IPS DF 6.9 (cell line): ENCODE data around the gene CNNM1.

Source experiments
- DNase-seq: peaks from one replicate; pipeline ENCODE4 v3.0.0-alpha.2; 2013; ENCODE audit warnings: low read depth, low spot score
- H3K27ac ChIP-seq: one replicate; pipeline ENCODE4 v1.5.1; 2013; ENCODE audit warnings: low read length, control low read depth
- H3K27me3 ChIP-seq: 2 replicates; pipeline ENCODE4 v1.6.1; 2013; ENCODE audit warnings: mild to moderate bottlenecking, low read length; ENCODE audit not compliant: control insufficient read depth, insufficient read depth
- H3K36me3 ChIP-seq: 2 replicates; pipeline ENCODE4 v1.6.1; 2013; ENCODE audit warnings: low read length; ENCODE audit not compliant: control insufficient read depth, insufficient read depth
- H3K4me1 ChIP-seq: 2 replicates; pipeline ENCODE4 v1.6.1; 2013; ENCODE audit warnings: low read length; ENCODE audit not compliant: control insufficient read depth, insufficient read depth
- H3K4me3 ChIP-seq: 2 replicates; pipeline ENCODE4 v1.5.1; 2013; ENCODE audit warnings: mild to moderate bottlenecking, low read length
- H3K9me3 ChIP-seq: 2 replicates; pipeline ENCODE4 v1.6.1; 2013; ENCODE audit warnings: low read length, inconsistent platforms; ENCODE audit not compliant: control insufficient read depth, insufficient read depth
- WGBS: extraction: QIAGEN DNeasy Blood & Tissue Kit; methylation state at CpG from one replicate; pipeline ENCODE4 v1.1.7; 2013; ENCODE audit warnings: mixed read lengths, missing lambda C conversion rate; ENCODE audit not compliant: insufficient read length, insufficient coverage; 5-methylcytosine and 5-hydroxymethylcytosine counted together

The CNNM1 gene

DNA sequence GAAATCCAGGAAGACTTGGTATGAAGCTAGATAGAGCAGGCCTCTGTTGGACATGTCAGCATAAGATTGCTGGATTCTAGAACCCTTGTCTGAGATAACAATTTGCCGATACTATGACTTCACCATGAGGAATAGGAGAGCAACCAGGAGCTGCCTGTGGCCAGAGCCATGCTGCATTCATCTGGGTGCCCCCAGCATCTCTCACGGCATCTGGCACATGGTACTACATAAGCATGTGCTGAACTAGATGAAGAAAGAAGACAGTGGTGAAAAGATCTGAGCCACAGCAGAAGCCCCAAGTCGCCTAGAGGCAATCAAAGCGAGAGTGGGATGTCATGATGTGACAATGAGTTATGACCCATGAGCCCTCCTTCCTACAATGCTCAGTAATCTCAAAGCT, 81.7 kb downstream of the CNNM1 start:
- DNase-seq = no peak
- H3K27me3 ChIP-seq = no peaks in the 10 kb centered on the region
- H3K4me3 ChIP-seq = no peak overlapping the region
- no peak overlapping the region for H3K27ac ChIP-seq
- peaks cover 3% of the 10 kb centered on the region; the same call in 1 of the 2 replicates for H3K36me3 ChIP-seq
- H3K4me1 ChIP-seq = no peaks in the 10 kb centered on the region
- no peaks in the 10 kb centered on the region for H3K9me3 ChIP-seq
- WGBS = no CpG with 5 or more reads among the region's 4 CpGs

DNA sequence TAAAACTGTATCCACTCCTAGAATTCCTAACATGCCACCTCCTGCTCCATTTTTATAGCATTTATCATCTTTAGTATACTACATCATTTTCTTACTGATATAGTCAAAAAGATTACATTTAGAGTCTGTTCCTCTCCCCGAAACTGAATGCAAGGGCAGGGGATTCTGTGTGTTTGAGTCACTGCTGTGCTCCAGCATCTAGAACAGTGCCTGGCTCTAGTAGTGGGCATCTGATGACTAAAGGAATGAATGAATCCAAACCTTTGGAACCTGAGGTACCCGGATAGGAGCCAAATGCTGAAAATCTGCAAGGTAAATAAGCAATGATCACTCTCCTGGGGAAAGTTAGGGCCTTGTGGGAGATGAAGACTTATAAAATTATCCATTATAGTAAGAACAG, 82.4 kb downstream of the CNNM1 start:
- no peak for DNase-seq
- no peaks in the 10 kb centered on the region for H3K4me1 ChIP-seq
- H3K9me3 ChIP-seq = no peaks in the 10 kb centered on the region
- H3K4me3 ChIP-seq = no peak overlapping the region
- WGBS = no CpG with 5 or more reads among the region's 2 CpGs
- H3K27me3 ChIP-seq = no peaks in the 10 kb centered on the region
- peaks cover 3% of the 10 kb centered on the region; the same call in 1 of the 2 replicates for H3K36me3 ChIP-seq
- no peak overlapping the region for H3K27ac ChIP-seq

DNA sequence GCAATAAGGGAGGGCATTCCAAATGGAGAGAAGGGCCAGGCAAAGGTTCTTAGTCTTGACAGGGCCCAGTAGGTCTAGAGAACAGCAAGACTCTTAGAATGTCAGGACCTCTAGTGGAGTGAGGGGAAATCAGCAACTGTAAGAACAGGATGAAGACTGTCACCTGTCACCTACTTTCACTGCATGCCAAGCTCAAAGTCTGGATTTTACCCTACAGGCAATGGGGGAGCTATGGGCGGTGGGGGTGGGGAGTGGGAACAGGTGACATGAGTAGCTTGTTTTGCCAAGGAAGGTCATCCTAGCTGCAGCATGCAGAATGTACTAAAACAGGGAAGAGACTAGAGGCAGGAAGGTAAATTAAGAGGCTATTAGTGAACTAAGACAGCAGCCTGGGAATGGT, 82.9 kb downstream of the CNNM1 start:
- Histone ChIP-seq H3K4me3 (no peak overlapping the region), H3K27me3 (no peaks in the 10 kb centered on the region), H3K27ac (no peak overlapping the region), H3K36me3 (peaks cover 3% of the 10 kb centered on the region; the same call in 1 of the 2 replicates), H3K9me3 (no peaks in the 10 kb centered on the region), H3K4me1 (no peaks in the 10 kb centered on the region)
- WGBS = no CpG with 5 or more reads among the region's 1 CpG
- DNase-seq = no peak

DNA sequence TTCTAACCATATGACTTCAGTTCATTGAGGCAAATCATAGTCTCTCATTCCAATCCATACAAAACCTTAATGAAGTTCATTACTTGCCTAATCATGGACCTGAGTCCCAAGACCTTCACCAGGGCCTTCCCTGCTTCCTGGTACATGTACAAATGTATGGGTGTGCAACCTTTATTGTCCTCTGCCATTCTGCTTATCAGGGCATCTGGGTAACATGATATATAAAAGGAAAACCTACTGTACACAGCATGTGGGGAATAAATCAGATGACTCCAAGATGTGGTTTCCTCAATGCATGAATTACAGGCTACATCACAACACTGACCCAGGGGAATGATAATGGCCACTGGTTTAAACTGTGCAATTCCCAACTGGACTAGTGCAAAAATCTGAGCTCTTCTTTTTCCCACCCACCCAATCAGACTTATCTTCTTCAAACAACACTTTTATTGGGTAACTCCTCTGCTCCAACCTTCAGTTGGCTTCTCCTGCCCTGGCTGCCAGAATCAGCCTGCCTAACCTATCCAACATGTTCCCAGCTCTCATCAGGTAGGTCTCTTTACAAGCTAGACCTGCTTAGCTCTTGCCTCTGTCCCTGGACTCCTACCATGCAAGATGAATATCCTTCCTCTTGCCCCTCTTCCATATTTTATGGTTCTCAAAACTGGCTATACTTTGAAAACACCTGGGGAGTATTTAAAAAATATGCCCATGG, 89.9 kb downstream of the CNNM1 start:
- no peaks in the 10 kb centered on the region for H3K9me3 ChIP-seq
- 0 out of 2 replicates have a peak, but pooled peaks cover 11% of the 10 kb centered on the region for H3K36me3 ChIP-seq
- no peak overlapping the region for H3K27ac ChIP-seq
- H3K4me1 ChIP-seq = no peaks in the 10 kb centered on the region
- no peaks in the 10 kb centered on the region for H3K27me3 ChIP-seq
- no peak overlapping the region for H3K4me3 ChIP-seq
- no peak for DNase-seq

DNA sequence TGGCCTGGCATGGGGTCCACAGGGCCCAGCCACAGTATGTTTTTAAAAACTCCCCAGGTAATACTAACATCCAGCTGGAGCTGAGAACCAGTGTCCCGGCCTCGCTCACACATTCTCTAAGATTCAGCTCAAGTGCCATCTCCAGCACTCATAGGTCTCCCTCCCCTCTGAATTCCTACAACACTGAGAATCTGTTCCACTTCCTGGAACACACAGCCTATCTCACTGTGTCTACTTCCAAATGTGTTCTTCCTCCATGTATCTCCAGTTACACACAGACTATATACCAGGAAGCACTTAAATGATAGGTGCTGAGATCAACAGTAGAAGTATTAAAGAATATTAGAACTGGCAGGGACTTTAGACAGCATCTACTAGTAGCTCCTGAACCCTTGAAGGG, 90.5 kb downstream of the CNNM1 start:
- H3K27ac ChIP-seq = no peak overlapping the region
- no peak overlapping the region for H3K4me3 ChIP-seq
- DNase-seq = no peak
- no peaks in the 10 kb centered on the region for H3K27me3 ChIP-seq
- no peaks in the 10 kb centered on the region for H3K4me1 ChIP-seq
- 0 out of 2 replicates have a peak, but pooled peaks cover 11% of the 10 kb centered on the region for H3K36me3 ChIP-seq
- H3K9me3 ChIP-seq = no peaks in the 10 kb centered on the region
- no CpG with 5 or more reads among the region's 2 CpGs for WGBS

DNA sequence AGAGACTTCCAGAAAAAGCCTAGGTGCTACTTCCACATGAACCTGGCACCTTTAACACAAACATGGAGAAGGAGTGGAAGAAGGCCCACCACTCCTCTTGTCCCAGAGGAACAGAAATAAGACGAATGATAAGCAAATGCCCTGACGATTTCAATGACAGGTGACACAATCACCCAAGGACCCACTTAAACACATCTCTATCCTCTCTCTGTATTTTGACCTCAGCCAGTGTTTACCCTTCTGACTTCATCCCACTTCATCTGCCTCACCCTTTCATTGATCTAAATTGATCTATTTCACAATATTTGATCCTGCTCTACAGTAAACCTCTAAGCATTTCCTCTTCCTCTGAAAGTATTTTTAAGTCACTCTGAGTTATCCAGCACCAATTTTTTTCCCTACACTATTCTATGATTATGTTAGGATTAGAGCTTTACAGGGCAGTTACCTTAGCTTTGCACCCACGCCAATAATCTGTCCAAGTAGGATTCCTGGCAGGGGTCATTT, 92.1 kb downstream of the CNNM1 start:
- Histone ChIP-seq H3K36me3 (0 out of 2 replicates have a peak, but pooled peaks cover 11% of the 10 kb centered on the region), H3K4me3 (no peak overlapping the region), H3K27ac (no peak overlapping the region), H3K9me3 (no peaks in the 10 kb centered on the region), H3K4me1 (no peaks in the 10 kb centered on the region), H3K27me3 (no peaks in the 10 kb centered on the region)
- no peak for DNase-seq
- no CpG with 5 or more reads among the region's 3 CpGs for WGBS

DNA sequence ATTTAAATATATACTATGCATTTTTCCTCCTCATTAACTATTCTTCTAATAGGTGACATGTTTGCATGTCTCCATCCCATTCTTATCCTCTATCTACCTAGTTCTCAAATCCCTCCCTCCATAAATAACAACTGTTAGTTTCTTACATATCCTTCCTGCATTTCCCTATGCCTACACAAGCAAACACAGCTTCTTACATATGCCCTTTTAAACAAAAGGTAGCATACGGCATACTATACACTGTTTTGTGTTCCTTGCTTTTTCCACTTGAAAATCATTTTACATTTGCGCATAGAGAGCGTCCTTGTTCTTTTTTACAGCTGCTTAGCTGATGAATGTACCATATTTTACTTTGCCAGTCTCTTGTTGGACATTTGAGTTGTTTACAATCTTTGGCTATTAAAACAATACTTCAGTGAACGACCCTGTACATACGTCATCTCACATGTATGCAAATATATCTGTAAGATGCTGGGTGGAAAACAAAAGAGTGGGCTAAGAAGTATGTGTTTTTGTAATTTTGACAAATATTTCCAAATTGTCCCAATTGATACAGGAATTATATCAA, 93.5 kb downstream of the CNNM1 start:
- H3K36me3 ChIP-seq = 0 out of 2 replicates have a peak, but pooled peaks cover 11% of the 10 kb centered on the region

DNA sequence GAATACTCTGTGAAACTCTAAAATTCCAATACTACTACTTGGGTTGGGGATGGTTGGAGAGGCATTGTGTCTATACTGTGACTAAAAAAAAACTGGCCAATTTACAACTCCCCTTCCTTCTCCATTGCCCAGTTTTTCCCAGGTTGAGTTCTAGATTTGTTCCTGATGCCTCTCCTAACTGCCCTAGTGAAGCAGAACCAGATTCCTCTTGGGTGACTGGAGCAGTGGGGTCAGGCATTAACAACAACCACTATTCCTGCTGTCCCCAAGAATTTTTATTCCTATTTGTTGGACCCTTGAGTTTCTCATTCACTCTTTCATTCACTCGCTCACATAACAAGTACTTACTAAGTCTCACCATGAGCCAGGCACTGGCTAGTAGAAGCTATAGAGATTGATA, 95.5 kb downstream of the CNNM1 start:
- WGBS = no CpG with 5 or more reads among the region's 1 CpG
- Histone ChIP-seq H3K27ac (no peak overlapping the region), H3K27me3 (no peaks in the 10 kb centered on the region), H3K4me3 (no peak overlapping the region), H3K4me1 (no peaks in the 10 kb centered on the region), H3K36me3 (0 out of 2 replicates have a peak, but pooled peaks cover 8% of the 10 kb centered on the region), H3K9me3 (no peaks in the 10 kb centered on the region)
- no peak for DNase-seq

More for the DNA sequence above, 93.5 kb downstream of the CNNM1 start:
- Histone ChIP-seq H3K4me1 (no peaks in the 10 kb centered on the region), H3K9me3 (no peaks in the 10 kb centered on the region), H3K27ac (no peak overlapping the region), H3K4me3 (no peak overlapping the region), H3K27me3 (no peaks in the 10 kb centered on the region)
- no CpG with 5 or more reads among the region's 5 CpGs for WGBS
- DNase-seq = no peak

DNA sequence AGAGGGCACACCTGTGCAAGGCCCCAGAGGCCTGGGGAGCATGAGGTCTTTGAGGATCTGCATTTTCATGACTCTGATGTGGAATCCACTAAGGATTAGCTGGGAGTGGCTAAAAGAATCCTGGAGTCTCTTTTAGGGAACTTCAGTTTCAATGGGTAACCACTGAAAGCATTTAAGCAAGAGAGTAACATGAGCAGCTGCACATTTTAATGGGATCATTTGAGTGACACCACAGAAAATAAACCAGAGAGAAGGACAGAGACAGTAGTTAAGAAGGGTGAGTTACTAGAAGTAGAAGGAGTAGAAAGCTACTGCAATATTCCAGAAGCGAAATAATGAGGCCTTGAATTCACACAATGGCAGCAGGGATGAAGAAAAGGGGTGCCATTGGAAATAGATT, 96.0 kb downstream of the CNNM1 start:
- Histone ChIP-seq H3K36me3 (0 out of 2 replicates have a peak, but pooled peaks cover 6% of the 10 kb centered on the region), H3K27ac (no peak overlapping the region), H3K4me3 (no peak overlapping the region), H3K9me3 (no peaks in the 10 kb centered on the region), H3K4me1 (no peaks in the 10 kb centered on the region), H3K27me3 (no peaks in the 10 kb centered on the region)
- WGBS = no CpG with 5 or more reads among the region's 1 CpG
- no peak for DNase-seq

DNA sequence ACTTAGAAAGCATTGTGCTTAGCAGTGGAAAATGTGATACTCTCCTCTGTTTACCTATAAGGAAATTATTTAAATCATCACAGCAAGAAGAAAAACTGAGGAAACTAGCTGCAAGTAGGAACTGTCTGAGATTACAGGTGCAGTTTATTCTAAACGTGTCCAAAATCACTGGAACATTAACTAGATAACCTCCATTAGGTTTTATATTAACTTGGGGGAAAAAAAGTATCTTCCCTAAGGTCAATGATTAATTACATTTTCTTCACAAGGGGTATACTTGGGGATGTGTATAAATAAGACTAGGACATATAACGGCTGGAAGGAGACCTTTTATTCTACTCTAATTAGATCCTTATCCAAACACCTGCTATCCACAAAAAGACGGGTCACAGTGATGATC, 97.5 kb downstream of the CNNM1 start:
- Histone ChIP-seq H3K27me3 (no peaks in the 10 kb centered on the region), H3K9me3 (no peaks in the 10 kb centered on the region), H3K36me3 (no peaks in the 10 kb centered on the region), H3K4me1 (no peaks in the 10 kb centered on the region), H3K4me3 (no peak overlapping the region), H3K27ac (no peak overlapping the region)
- 100% methylated on average over 1 of the region's 3 CpGs for WGBS
- no peak for DNase-seq
